HG03378 (cell line): Measurements from ENCODE around the gene RIMBP2.
"Not testable (repeated sequence)": the region's sequence is repeated elsewhere in the genome, so short reads cannot be mapped to it uniquely, and the experiment has no call there.

Source experiments
- ATAC-seq: cut with Tn5 transposase; IDR thresholded peaks from one replicate; pipeline ENCODE4 v1.9.1; 2021; ENCODE audit warnings: mild to moderate bottlenecking, moderate library complexity; ENCODE audit not compliant: unreplicated experiment

Gene RIMBP2

DNA sequence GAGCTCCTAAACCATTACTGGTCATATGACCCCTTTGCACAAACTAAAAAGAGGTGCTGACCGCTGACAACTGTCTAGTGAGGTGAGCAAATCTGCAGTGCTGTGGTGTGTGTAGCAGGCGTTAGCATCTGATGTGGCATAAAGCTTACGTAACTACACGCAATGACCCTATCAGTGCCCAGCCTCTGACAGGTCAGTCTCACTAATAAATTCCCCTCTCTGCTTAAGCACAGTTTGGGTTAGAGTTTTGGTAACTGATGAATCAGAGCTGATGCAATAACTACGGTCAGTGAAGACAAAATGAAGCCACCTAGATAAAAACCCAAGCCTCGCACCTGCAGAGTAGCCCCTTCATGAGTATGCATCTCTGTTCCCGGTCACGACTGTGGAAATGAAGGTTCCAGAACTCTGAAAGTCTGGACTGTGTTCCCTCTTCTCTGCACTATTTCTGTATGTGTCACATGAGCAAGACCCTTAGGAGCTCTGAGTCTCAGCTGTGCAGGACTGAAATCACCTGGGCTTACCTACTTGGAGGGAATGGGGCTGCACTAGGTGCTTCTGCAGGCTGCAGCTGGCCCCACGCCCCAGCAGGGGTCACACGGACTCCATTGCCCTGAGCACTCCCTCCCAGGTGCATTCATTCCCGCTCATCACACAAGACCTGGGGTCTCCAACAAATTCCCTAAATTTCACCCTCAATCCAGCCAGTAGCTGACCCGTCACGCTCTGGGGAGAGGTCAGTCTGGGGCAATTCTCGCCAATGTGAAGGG is 54.4 kb downstream of the RIMBP2 start:
- ATAC-seq, result no peak

DNA sequence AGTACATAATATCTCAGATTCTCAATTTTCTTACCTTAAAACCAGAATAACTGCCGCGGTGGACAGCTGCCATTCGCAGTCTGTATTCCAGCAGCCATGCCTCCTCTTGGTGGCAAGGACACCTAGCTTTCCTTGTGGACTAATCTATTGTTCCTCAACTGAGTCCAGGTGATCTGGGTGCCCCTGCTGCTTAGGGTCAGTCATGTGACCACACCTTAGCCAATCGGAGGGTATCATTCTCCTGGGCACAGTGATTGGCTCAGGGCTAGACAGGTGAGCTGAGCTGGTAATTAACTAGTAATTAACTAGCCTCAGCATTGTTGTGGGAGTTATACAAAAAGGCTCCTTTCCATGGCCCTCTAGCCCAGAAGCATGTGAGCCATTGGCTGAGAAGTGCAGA is 55.0 kb downstream of the RIMBP2 start:
- no peak for ATAC-seq

DNA sequence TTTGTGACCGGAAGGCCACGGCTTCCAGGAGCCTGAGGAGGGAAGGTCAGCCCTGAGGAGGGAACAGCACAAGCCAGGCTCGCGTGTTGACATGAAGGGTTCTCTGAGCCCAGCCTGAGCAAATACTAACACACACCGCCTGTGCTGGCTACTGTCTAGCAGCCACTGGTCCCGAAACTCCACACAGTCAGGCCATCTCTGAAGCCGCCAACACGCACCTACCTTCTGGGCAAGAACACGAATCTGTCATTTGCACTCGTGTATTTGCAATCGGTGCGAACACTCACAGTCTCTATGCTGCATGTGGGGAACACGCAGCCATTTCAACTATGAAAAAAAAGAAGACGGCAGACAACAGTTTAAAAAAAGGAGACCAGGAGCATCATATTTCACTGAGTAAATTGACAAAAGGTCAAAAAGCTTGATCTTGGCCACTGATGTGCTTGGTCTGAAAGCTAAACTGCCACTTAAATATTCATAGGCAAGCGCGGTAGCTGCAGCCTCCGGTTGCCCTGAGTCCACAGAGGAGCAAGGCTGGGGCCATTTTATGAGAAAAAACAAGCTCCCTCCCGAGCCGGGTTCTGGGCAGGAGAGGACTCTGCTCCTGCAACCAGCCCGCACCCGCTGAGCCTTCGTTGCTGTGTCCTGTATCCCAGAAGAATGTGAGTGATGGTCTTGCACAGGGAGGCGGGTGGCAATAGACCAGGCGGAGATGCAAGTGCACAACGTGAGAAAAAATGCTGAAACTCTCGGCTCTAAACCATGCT is 57.8 kb downstream of the RIMBP2 start:
- ATAC-seq, result no peak

DNA sequence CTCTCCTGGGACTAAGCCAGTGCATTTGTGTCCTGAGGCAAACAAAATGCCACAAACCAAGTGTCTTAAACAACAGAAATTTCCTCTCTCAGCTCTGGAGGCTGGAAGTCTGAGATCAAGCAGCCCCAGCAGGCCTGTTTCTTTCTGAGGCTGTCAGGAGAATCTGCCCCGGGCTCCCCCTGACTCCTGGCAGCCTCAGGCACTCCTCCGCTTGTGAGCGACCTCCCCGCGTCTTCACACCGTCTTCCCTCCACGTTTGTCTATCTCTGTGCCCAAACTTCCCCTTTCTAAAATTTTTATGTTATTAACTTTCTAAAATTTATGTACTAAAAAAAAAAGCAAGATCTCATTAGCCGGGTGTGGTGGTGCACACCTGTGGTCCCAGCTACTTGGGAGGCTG is 59.7 kb downstream of the RIMBP2 start:
- no peak for ATAC-seq

DNA sequence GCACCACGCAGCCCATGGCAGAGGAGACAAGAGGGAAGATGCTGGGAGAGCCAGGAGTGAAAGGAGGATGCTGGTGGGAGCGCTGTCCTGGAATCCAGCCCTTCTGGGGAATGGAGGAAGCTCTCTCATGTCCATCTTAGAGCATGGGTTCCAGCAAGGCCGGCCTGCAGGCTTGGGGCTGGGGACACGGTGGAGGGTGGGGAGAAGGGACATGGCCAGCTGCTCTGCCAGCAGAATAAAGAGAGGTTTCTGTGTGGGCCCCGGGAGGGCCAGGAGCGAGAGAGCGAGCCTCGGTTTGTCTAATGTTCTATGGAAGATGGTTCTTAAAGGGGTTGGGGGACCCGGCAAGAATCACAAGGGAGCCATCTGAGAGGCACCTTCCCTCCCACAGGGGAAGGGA is 60.2 kb downstream of the RIMBP2 start:
- no peak for ATAC-seq

DNA sequence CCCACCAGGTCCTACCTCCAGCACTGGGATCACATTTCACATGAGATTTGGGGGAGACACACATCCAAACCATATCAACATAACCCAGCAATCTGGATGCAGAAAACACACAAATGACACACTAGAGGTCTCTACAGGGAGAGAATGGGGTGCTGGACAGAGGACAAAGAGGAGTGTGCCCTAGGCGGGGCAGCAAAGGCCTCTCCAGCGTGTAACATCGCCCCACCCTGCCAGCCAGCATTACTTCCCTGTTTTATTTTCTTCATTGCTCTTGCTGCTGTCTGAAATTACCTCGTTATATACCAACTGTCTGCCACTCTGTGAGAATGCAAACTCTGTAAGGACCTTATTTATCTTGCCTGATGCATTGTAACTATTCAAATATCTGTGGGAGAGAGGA is 61.1 kb downstream of the RIMBP2 start:
- ATAC-seq, result no peak

DNA sequence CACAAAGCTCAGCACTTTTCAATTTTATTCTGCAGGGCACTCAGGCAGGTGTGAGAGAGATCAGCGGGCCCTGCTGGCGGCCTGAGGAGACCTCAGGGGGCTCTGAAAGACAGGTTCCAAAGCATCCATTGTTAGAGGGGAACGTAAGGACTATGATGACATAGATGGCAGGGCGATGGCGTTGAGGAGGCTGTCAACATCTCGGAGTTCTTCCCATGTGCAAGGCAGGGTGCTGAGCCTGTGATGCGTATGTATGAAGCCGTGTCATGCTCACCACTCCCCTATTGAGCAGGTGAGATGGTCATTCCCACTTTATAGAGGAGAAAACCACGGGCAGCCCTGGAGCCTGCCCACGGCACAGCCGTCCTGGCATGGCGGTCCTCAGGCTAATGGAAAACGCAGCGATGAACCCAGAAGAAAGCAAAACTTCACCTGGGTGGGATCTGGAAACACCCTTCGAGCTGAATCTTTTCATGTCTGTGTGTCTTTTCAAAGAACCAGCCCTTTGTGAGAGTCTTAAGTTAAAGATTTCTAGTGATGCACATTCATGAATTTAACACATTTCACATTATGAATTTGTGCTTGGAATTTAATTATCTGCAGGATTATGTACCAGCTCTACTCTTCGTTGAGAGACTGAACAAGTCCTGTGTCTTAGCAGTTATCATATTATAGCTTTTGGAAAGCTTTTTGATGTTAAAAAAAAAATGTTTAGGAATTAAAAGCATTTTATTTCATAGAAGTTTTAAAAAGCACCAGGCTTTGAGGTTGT is 64.7 kb downstream of the RIMBP2 start:
- no peak for ATAC-seq

DNA sequence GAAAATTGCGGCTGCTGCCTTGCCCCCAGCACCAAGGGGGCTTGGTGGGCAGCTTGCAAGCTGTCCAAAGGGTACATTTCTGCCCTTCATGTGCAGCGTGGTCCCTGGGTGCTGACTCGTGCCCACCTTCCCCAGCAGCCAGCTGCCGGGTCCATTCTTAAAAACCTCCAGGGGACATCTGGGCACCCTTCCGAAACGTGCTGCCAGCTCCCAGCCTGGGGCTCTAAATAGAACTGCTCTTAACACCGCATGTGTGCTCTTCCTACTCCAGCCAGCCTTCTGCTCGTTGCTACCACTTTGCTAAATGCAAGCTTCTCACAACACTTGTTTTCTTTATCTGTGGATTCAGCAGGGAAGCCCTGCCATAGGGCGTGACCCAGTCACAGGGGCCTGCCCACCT is 66.0 kb downstream of the RIMBP2 start:
- no peak for ATAC-seq

DNA sequence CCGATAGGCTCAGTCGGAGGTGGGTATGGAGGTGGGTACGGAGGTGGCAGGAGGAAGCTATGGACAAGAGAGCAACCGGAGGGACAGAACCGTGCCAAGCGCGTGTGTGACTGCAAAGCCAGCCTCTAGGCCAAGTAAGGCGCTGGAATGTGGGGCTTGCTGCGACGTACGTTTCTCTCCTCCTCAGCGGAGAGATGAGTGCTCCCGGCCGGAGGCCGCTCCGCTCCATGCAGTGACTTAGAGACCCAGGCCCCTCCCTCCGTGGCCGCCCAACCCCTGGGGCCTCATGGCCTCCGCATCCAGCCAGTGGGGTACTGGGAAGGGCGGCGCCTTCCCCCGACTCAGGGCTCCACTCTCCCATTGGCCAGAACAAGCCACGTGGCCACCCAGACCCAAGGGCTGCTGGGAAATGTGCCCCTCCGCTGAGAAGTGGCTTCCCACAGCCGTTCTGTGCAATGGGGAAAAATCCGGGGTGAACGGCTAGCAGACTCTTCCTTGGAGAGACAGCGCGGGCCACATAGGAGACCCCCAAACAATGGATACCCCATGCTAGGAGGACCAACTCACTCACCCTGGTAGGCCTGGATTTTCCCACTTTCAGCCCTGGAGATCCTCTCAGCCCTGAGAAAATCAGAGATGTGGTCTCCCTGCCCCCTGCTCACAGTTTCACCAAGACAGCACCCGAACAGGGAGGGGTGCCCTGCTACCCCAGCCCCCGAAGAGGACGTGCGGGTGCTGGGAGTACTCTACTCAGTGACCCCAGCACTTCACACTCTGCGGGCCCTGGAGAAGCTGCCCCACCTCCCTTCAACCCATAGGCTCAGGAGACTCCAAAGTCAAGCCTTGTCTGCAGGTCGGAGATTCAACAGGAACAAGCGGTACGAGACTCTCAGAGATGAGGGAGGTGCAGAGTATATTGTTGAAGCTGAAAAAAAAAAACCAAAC is 66.7 kb downstream of the RIMBP2 start:
- ATAC-seq, result no peak

DNA sequence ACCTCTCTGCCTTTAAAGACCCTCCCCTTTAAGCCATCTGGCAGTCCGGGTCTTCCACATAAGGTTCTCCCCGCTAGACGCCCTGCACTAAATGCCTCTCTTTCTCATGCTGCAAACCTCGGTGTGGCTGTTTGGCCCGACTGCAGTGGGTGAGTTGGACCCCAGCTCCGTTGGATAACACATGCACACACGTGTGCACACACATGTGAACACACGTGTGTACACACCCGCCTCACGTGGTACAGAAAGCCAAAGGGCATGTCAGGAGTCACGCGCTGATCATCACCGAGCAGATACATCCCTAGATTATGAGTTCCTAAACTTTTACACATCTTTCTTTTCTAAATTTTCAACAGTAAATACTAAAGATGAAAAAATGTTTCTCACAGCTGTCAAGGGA is 68.3 kb downstream of the RIMBP2 start:
- ATAC-seq, result no peak

DNA sequence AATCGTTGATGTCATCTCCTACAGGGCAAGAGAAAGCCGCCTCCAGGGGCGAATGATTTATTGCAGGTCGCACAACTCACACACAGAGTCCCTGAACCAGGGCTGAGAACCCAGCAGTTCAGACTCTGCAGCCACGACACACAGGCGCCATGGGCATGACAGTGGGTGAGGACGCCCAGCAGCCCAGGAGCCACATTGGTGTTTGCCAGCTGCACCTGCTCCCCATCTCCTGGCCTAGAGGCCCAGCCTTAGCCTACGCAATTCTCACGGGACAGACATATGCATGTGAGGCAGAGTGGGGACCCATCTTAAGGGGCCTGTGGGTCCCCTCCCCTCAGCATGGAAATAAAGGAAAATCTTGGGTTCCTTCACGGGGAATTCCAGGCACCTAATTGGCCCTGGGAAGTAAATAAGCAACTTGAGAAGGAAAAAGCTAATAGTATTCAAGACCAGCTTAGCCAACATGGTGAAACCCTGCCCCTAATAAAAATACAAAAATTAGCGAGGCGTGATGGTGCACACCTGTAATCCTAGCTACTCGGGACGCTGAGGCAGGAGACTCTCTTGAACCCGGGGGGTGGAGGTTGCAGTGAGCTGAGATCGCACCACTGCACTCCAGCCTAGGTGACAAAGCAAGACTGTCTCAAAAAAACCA is 69.3 kb downstream of the RIMBP2 start:
- no peak for ATAC-seq

DNA sequence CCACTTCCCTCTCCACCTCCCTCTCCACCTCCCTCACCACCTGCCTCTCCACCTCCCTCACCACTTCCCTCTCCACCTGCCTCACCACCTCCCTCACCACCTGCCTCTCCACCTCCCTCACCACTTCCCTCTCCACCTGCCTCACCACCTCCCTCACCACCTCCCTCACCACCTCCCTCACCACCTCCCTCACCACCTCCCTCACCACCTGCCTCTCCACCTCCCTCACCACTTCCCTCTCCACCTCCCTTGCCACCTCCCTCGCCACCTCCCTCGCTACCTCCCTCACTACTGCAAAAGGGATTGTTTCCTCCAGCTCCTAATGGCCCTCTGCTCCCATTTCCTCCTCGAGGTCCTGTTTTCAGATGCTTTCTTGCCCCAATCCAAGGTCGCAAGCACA is 69.9 kb downstream of the RIMBP2 start:
- not testable (repeated sequence) for ATAC-seq

DNA sequence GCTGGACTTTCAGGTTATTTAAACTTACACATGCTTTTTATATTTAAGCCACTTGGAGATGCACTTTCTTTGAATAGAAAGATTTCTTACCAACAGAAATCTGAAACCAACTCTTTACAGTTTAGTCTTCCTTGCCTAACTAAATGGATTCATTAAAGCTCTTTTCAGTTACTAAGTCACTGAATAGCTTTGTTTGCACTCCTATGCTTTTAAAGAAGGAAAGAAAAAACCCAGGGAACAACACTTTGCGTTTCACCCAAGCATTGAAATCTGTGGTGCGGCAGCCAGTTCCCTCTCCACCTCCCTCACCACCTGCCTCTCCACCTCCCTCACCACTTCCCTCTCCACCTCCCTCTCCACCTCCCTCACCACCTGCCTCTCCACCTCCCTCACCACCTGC is 70.3 kb downstream of the RIMBP2 start:
- ATAC-seq, result no peak

DNA sequence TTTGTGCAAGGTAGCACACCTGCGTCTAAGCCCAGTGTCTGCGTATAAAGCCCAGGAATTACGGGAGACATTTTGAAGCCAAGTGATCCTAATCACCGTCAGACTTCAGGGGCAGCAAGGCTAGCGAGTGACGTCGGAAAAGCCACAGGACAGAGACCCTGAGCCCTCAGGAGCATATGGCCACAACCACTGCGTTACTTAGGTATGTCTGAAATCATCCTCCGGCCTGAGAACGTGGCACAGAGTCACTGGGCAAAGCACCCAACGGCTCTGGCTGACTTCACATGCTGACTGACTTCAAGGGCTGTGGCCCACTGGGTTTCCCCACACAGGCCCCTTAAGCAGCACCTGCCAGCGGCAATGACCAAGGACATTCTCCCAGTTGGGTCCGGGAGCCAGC is 71.5 kb downstream of the RIMBP2 start:
- ATAC-seq, result no peak

DNA sequence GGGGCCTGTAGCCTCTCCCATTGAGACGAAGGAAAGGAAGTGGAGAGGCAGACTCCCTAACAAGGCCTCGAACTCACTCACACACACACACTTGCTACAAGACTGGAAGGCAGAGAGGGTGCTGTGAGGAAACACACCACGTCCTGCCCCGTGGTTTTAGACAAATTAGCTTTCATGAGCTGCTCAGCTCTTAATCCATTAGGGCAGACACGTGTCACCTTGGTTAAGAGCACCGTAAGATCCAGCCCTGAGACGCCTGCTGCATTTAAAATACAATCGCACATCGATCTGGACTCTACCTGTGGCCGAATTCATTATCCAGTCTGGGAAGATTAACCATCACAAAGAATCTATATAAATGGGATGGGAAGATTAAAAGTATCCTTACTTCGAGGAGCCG is 72.0 kb downstream of the RIMBP2 start:
- no peak for ATAC-seq

DNA sequence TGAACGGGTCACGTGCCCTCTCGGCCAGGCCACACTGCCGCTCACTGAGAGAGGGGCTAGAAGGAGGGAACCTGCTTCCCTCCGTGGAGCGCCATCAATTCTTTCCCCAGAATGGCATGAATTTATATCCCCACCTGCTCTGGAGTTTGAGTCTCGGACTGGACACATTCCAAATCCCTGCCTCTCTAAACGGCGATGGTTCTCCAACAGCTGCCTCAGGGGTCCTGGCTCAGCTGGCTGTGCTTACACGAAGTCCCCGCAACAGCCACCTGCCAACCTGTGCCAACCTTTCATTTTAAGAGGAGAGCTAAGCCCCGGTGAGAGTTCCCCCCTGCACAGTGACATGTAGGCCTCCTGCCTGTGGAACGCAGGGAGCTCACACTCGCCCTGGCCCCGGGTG is 73.2 kb downstream of the RIMBP2 start:
- ATAC-seq, result no peak

DNA sequence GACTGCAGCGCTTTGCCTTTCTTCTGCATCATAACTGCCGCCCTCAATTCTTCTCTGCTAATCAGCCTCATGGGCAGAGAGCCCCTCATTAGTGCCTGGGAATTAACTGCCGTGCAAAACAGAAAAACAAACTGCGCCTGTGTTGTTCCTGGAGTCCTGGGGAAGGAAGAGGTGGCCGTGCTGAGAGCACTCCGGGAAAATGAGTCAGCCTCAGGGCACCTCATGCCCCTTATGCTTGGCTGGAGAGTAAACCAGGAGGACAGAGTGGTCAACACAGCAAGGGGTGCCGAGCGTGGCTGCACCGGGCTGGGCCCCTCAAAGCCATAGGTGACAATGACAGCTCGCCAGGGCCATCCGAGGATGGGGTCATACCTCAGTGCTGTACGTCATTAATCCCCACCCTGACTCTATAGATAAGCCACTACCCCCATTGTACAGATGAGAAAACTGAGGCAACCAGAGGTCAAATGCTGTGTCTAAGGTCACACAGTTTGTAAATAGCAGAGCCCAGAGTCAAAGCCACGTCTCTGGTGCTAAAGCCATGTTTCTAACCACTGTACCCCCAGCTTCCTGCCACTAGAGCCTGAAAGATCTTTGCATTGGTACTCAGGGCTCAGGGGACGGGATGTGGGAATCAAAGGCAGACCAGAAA is 74.4 kb downstream of the RIMBP2 start:
- ATAC-seq, result no peak

DNA sequence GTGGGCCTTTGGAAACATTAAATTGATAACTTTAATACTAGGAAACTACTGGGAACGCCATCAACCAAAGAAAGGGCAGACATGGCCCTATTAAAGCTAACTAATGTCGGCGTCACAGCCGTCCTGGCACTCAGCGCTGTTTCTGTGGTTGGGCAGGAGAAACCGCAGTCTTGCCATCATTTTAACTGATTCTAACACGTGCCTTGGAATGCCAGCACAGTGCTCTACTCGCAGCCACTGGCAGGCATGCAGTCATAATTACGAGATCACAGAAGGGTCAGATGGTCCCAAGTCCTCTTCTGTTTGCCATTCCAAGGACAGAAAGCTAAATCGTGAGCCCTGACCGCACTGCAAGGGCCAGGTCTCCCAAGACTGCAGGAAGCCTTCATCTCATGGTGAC is 75.2 kb downstream of the RIMBP2 start:
- no peak for ATAC-seq

DNA sequence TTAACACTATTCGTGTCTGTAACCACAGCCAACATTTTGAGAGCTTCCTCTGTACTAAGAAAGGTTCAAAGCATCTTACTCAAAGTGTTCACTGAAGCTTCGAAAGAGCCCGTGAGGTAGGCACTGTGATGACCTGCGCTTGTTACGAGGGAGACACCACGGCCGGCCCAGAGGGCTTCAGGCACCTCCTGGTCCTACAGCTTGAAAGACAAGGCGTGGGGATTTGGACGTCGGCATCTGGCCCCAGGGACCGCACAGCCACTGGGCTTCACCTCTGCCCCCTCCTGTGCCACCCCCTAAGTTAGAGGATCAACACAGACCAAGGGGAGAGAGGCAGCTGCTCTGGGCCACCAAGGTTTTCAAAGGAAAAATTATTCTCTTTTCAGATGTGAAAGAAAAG is 75.6 kb downstream of the RIMBP2 start:
- no peak for ATAC-seq
